Neural cell (in vitro differentiated cells): ENCODE data around the gene LRP1-AS. TPM values are rescaled to one million over a fixed set of nuclear protein-coding genes. Genes with fewer than 3 reads are reported as not detected.

Experiments
- H2AFZ ChIP-seq: fragments of 200-600, 300-800 bp; sonication (generic), shearing (Covaris generic); 2 replicates; pipeline ENCODE4 v1.6.0; 2014; ENCODE audit warnings: low read depth, mild to moderate bottlenecking, antibody characterized with exemption, low read length, moderate library complexity
- H3F3A ChIP-seq: fragments of 200-600 bp; shearing (Covaris generic); 2 replicates; pipeline ENCODE4 v1.6.1; 2016; ENCODE audit warnings: mild to moderate bottlenecking, moderate library complexity, mixed read lengths, antibody characterized with exemption, low read length; ENCODE audit not compliant: insufficient read depth, poor library complexity, severe bottlenecking
- H3K27ac ChIP-seq: fragments of 200-600, 300-800 bp; sonication (generic), shearing (Covaris generic); 2 replicates; pipeline ENCODE4 v1.5.1; 2014; ENCODE audit warnings: mild to moderate bottlenecking, low read length, moderate library complexity
- H3K27me3 ChIP-seq: fragments of 300-800, 200-600 bp; sonication (generic), shearing (Covaris generic); 2 replicates; pipeline ENCODE4 v1.6.0; 2014; ENCODE audit warnings: mild to moderate bottlenecking, low read depth, low read length, moderate library complexity; ENCODE audit not compliant: insufficient read depth
- H3K36me3 ChIP-seq: fragments of 300-800, 200-600 bp; sonication (generic), shearing (Covaris generic); 2 replicates; pipeline ENCODE4 v1.5.1; 2014; ENCODE audit warnings: mild to moderate bottlenecking, antibody characterized with exemption, low read length, moderate library complexity; ENCODE audit not compliant: insufficient read depth
- H3K4me2 ChIP-seq: fragments of 300-800, 200-600 bp; sonication (generic), shearing (Covaris generic); 2 replicates; pipeline ENCODE4 v1.6.0; 2014; ENCODE audit warnings: mild to moderate bottlenecking, low read length
- H3K4me3 ChIP-seq: fragments of 300-800, 200-600 bp; sonication (generic), shearing (Covaris generic); 2 replicates; pipeline ENCODE4 v1.5.1; 2014; ENCODE audit warnings: mild to moderate bottlenecking, low read length, moderate library complexity
- H3K79me2 ChIP-seq: fragments of 200-600 bp; shearing (Covaris generic); replicated peaks from 2 replicates; pipeline ENCODE4 v1.6.0; 2014; ENCODE audit warnings: mild to moderate bottlenecking, low read length, moderate library complexity; ENCODE audit not compliant: insufficient read depth
- H3K9ac ChIP-seq: fragments of 300-800, 200-600 bp; sonication (generic), shearing (Covaris generic); 2 replicates; pipeline ENCODE4 v1.6.1; 2016; ENCODE audit warnings: mild to moderate bottlenecking, low read length, mixed read lengths
- H3K9me2 ChIP-seq: fragments of 200-600 bp; shearing (Covaris generic); 2 replicates; pipeline ENCODE4 v1.6.1; 2016; ENCODE audit warnings: mild to moderate bottlenecking, low read length, mixed read lengths; ENCODE audit not compliant: insufficient read depth
- H3K9me3 ChIP-seq: fragments of 200-600, 300-800 bp; sonication (generic), shearing (Covaris generic); 2 replicates; pipeline ENCODE4 v1.6.1; 2016; ENCODE audit warnings: mild to moderate bottlenecking, mixed run types, low read length, moderate library complexity, mixed read lengths
- H4K20me1 ChIP-seq: fragments of 200-600 bp; shearing (Covaris generic); 2 replicates; pipeline ENCODE4 v1.6.1; 2016; ENCODE audit warnings: mild to moderate bottlenecking, mixed run types; ENCODE audit not compliant: insufficient read depth
- EP300 ChIP-seq: fragments of 450-650 bp; conservative IDR thresholded peaks from 2 replicates; pipeline ENCODE4 v1.6.1; 2014; ENCODE audit warnings: antibody characterized with exemption, mild to moderate bottlenecking, moderate library complexity; ENCODE audit not compliant: poor library complexity, severe bottlenecking
- EZH2 ChIP-seq: fragments of 200-600, 300-800 bp; shearing (Covaris generic), sonication (generic); IDR thresholded peaks from 2 replicates; pipeline ENCODE4 v1.6.1; 2014; ENCODE audit warnings: antibody characterized with exemption, low read length, borderline replicate concordance, mild to moderate bottlenecking; ENCODE audit not compliant: insufficient read depth, poor library complexity, severe bottlenecking
- MXI1 ChIP-seq: fragments of 450-650 bp; conservative IDR thresholded peaks from 2 replicates; pipeline ENCODE4 v1.6.1; 2014; ENCODE audit warnings: antibody characterized with exemption, mild to moderate bottlenecking; ENCODE audit not compliant: poor library complexity, severe bottlenecking
- POLR2AphosphoS5 ChIP-seq: IDR thresholded peaks from 2 replicates; pipeline ENCODE4 v1.6.1; 2012
- RAD21 ChIP-seq: fragments of 450-650 bp; conservative IDR thresholded peaks from 2 replicates; pipeline ENCODE4 v1.6.1; 2014; ENCODE audit warnings: antibody characterized with exemption, mild to moderate bottlenecking, moderate library complexity
- SMC3 ChIP-seq: fragments of 450-650 bp; conservative IDR thresholded peaks from 2 replicates; pipeline ENCODE4 v1.6.1; 2014; ENCODE audit warnings: antibody characterized with exemption, mild to moderate bottlenecking, moderate library complexity; ENCODE audit not compliant: poor library complexity
- TAF1 ChIP-seq: IDR thresholded peaks from 2 replicates; pipeline ENCODE4 v1.6.1; 2012; ENCODE audit warnings: low read depth
- polyA plus RNA-seq: library from polyadenylated mRNA; depleted of rRNA; stranded (reverse); fragments of >200 nt; gene quantifications from 2 replicates; pipeline ENCODE4 v1.2.3, GENCODE V29; 2014
- TF ChIP-seq, protein P1 (sequence below): IDR thresholded peaks from 2 replicates; pipeline ENCODE4 v1.6.1; 2012; ENCODE audit warnings: borderline replicate concordance
- TF ChIP-seq, protein P2 (sequence below): fragments of 450-650 bp; IDR thresholded peaks from 2 replicates; pipeline ENCODE4 v1.5.1; 2014; ENCODE audit warnings: antibody characterized with exemption, mild to moderate bottlenecking, moderate library complexity; ENCODE audit not compliant: poor library complexity, severe bottlenecking

Gene LRP1-AS
- polyA plus RNA-seq, 1 donor from 2014 or later: not detected

DNA sequence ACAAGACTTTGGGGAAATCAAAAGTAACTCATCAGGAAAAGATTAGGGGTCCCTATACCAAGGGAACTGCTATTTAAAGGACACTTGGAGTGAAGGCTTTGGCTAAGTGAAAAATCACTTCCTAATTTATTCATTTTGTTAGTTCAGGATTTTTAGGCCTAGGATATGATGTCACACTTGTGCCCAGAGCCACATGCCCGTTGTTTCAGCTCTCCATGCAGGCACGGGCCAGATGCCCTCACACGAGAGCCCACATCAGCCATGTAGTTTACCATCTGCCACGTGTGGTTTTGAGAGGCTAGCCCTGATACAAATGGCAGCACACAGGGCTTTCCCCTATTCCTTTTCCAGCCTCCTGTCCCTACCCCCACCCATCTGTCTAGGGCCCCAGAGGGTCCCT is 11.9 kb upstream of the LRP1-AS start:
- Histone ChIP-seq H3K4me2 (no peak overlapping the region), H3K27ac (no peak overlapping the region), H3K4me3 (no peak overlapping the region), H3K36me3 (peaks cover 7% of the 10 kb centered on the region), H3K9me3 (no peaks in the 10 kb centered on the region), H4K20me1 (no peaks in the 10 kb centered on the region), H3K9me2 (no peaks in the 10 kb centered on the region), H2AFZ (no peak overlapping the region), H3K27me3 (no peaks in the 10 kb centered on the region), H3F3A (no peaks in the 10 kb centered on the region), H3K79me2 (no peaks in the 10 kb centered on the region), H3K9ac (no peak overlapping the region)
- TF ChIP-seq RAD21: no peak
- no peak for TF ChIP-seq POLR2AphosphoS5

DNA sequence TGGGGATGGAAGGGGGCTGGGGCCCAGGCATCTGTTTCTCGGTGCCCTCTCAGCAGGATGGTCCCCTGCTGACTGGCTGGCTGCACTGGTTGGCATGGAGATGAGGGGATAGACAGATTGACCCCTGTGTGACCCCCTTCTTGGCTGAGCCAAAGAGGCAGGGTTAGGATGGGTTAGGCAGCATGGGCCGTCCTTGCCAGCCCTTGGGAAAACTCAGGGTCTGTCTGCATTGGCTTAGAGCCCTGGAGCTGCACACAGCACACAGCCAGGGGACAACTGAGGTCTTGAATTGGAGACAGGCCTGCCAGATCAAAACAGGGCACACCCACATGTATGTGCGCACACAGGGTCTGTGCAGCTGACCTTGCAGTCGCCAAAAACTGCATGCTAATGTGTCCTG is 11.2 kb upstream of the LRP1-AS start:
- Histone ChIP-seq H3K4me3 (no peak overlapping the region), H3F3A (no peaks in the 10 kb centered on the region), H3K27ac (no peak overlapping the region), H3K4me2 (no peak overlapping the region), H3K36me3 (peaks cover 12% of the 10 kb centered on the region), H3K27me3 (no peaks in the 10 kb centered on the region), H2AFZ (no peak overlapping the region), H3K9me2 (no peaks in the 10 kb centered on the region), H3K9me3 (no peaks in the 10 kb centered on the region), H4K20me1 (no peaks in the 10 kb centered on the region), H3K9ac (no peak overlapping the region), H3K79me2 (no peaks in the 10 kb centered on the region)
- TF ChIP-seq MXI1: no peak
- TF ChIP-seq, protein P1, sequence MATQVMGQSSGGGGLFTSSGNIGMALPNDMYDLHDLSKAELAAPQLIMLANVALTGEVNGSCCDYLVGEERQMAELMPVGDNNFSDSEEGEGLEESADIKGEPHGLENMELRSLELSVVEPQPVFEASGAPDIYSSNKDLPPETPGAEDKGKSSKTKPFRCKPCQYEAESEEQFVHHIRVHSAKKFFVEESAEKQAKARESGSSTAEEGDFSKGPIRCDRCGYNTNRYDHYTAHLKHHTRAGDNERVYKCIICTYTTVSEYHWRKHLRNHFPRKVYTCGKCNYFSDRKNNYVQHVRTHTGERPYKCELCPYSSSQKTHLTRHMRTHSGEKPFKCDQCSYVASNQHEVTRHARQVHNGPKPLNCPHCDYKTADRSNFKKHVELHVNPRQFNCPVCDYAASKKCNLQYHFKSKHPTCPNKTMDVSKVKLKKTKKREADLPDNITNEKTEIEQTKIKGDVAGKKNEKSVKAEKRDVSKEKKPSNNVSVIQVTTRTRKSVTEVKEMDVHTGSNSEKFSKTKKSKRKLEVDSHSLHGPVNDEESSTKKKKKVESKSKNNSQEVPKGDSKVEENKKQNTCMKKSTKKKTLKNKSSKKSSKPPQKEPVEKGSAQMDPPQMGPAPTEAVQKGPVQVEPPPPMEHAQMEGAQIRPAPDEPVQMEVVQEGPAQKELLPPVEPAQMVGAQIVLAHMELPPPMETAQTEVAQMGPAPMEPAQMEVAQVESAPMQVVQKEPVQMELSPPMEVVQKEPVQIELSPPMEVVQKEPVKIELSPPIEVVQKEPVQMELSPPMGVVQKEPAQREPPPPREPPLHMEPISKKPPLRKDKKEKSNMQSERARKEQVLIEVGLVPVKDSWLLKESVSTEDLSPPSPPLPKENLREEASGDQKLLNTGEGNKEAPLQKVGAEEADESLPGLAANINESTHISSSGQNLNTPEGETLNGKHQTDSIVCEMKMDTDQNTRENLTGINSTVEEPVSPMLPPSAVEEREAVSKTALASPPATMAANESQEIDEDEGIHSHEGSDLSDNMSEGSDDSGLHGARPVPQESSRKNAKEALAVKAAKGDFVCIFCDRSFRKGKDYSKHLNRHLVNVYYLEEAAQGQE: no peak
- no peak for TF ChIP-seq POLR2AphosphoS5
- TF ChIP-seq RAD21: no peak
- no peak for TF ChIP-seq TAF1
- no peak for TF ChIP-seq EP300
- TF ChIP-seq SMC3: no peak
- TF ChIP-seq, protein P2, sequence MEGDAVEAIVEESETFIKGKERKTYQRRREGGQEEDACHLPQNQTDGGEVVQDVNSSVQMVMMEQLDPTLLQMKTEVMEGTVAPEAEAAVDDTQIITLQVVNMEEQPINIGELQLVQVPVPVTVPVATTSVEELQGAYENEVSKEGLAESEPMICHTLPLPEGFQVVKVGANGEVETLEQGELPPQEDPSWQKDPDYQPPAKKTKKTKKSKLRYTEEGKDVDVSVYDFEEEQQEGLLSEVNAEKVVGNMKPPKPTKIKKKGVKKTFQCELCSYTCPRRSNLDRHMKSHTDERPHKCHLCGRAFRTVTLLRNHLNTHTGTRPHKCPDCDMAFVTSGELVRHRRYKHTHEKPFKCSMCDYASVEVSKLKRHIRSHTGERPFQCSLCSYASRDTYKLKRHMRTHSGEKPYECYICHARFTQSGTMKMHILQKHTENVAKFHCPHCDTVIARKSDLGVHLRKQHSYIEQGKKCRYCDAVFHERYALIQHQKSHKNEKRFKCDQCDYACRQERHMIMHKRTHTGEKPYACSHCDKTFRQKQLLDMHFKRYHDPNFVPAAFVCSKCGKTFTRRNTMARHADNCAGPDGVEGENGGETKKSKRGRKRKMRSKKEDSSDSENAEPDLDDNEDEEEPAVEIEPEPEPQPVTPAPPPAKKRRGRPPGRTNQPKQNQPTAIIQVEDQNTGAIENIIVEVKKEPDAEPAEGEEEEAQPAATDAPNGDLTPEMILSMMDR: no peak
- no peak for TF ChIP-seq EZH2

DNA sequence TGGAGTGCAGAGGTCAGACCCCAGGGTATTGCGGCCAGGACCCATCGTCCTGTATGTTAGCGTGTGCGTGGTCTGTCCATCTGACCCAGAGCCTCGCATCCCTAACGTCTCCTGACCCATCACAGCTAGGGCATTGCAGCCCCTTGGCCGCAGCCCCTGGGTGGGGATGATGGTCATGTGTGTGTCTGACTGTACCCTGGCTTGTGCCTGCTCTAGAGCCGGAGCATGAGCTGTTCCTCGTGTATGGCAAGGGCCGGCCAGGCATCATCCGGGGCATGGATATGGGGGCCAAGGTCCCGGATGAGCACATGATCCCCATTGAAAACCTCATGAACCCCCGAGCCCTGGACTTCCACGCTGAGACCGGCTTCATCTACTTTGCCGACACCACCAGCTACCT is 10.8 kb upstream of the LRP1-AS start:
- Histone ChIP-seq H3K4me3 (no peak overlapping the region), H3K27ac (no peak overlapping the region), H3F3A (no peaks in the 10 kb centered on the region), H3K9me2 (no peaks in the 10 kb centered on the region), H3K4me2 (no peak overlapping the region), H2AFZ (no peak overlapping the region), H3K27me3 (no peaks in the 10 kb centered on the region), H3K79me2 (no peaks in the 10 kb centered on the region), H3K9ac (no peak overlapping the region), H4K20me1 (no peaks in the 10 kb centered on the region), H3K36me3 (peaks cover 14% of the 10 kb centered on the region), H3K9me3 (no peaks in the 10 kb centered on the region)
- no peak for TF ChIP-seq RAD21
- TF ChIP-seq, protein P1: no peak
- TF ChIP-seq EZH2: no peak
- TF ChIP-seq, protein P2: no peak
- no peak for TF ChIP-seq MXI1
- TF ChIP-seq EP300: no peak
- no peak for TF ChIP-seq SMC3
- TF ChIP-seq TAF1: no peak
- no peak for TF ChIP-seq POLR2AphosphoS5
